ENCODE results near the gene SIX5. TPM values are rescaled to one million over a fixed set of nuclear protein-coding genes. Genes with fewer than 3 reads are reported as not detected.

The SIX5 gene
- total RNA-seq, 1 donor from 2014 or later = 23.5 TPM

GRCh38 chr19:45784096-45784495, 15.0 kb upstream of the SIX5 start:
- H3K36me3 Mint-ChIP-seq (ENCODE audit: low read depth, unreplicated experiment) = peaks cover 16% of the 10 kb centered on the region
- H4K20me1 ChIP-seq (ENCODE audit: insufficient read depth, low read length) = peaks cover 78% of the 10 kb centered on the region
- no peak overlapping the region for H2AFZ ChIP-seq (ENCODE audit: low read depth, low read length)
- FAIRE-seq (no peak), DNase-seq (ENCODE audit: low read depth) (no peak)
- TF ChIP-seq EZH2 (IDR thresholded peaks at IDR 0.05; ENCODE audit: insufficient read depth, low read length) (no peak), CTCF (IDR thresholded peaks at IDR 0.05; ENCODE audit: insufficient read depth, low read depth, low read length) (no peak)
- H3K4me1 Mint-ChIP-seq (ENCODE audit: low read depth, unreplicated experiment) = peaks cover 21% of the 10 kb centered on the region
- no peaks in the 10 kb centered on the region for H3K27me3 ChIP-seq (ENCODE audit: insufficient read depth, low read length)
- peak overlapping the region; percentile 89 for H3K27ac Mint-ChIP-seq (ENCODE audit: unreplicated experiment)
- H3K9me3 ChIP-seq (ENCODE audit: insufficient read depth, low read depth, low read length) = no peaks in the 10 kb centered on the region
- H3K9me3 Mint-ChIP-seq (ENCODE audit: unreplicated experiment) = no peaks in the 10 kb centered on the region
- H3K27ac ChIP-seq (ENCODE audit: low read depth, low read length) = no peak overlapping the region
- peaks cover 21% of the 10 kb centered on the region for H3K4me1 ChIP-seq (ENCODE audit: insufficient read depth, low read length)
- no peaks in the 10 kb centered on the region for H3K27me3 Mint-ChIP-seq (ENCODE audit: low read depth, unreplicated experiment)
- H3K4me3 ChIP-seq (ENCODE audit: insufficient read depth, low read depth, low read length) = no peak overlapping the region
- peaks cover 18% of the 10 kb centered on the region for H3K36me3 ChIP-seq (ENCODE audit: insufficient read depth, low read length)
- H3K4me2 ChIP-seq (ENCODE audit: low read length) = peak overlapping the region; percentile 70
- no peak overlapping the region for H3K9ac ChIP-seq (ENCODE audit: low read length)
- H3K79me2 ChIP-seq (ENCODE audit: insufficient read depth, low read length) = peaks cover 44% of the 10 kb centered on the region
- no peak overlapping the region for H3K4me3 Mint-ChIP-seq (ENCODE audit: unreplicated experiment)

- H3K4me1 ChIP-seq (ENCODE audit: insufficient read depth, low read length) = peaks cover 21% of the 10 kb centered on the region
- H3K9me3 Mint-ChIP-seq (ENCODE audit: unreplicated experiment) = no peaks in the 10 kb centered on the region
- H3K4me2 ChIP-seq (ENCODE audit: low read length) = peak overlapping the region; percentile 70
- H3K27ac ChIP-seq (ENCODE audit: low read depth, low read length) = peak overlapping the region; percentile 67
- H3K27ac Mint-ChIP-seq (ENCODE audit: unreplicated experiment) = peak overlapping the region; percentile 89
- no peak overlapping the region for H2AFZ ChIP-seq (ENCODE audit: low read depth, low read length)
- H3K4me1 Mint-ChIP-seq (ENCODE audit: low read depth, unreplicated experiment) = peaks cover 24% of the 10 kb centered on the region
- H3K4me3 ChIP-seq (ENCODE audit: insufficient read depth, low read depth, low read length) = no peak overlapping the region
- TF ChIP-seq EZH2 (IDR thresholded peaks at IDR 0.05; ENCODE audit: insufficient read depth, low read length) (no peak), CTCF (IDR thresholded peaks at IDR 0.05; ENCODE audit: insufficient read depth, low read depth, low read length) (no peak)
- peaks cover 19% of the 10 kb centered on the region for H3K36me3 Mint-ChIP-seq (ENCODE audit: low read depth, unreplicated experiment)
- no peaks in the 10 kb centered on the region for H3K9me3 ChIP-seq (ENCODE audit: insufficient read depth, low read depth, low read length)
- H3K9ac ChIP-seq (ENCODE audit: low read length) = peak overlapping the region; percentile 71
- H3K4me3 Mint-ChIP-seq (ENCODE audit: unreplicated experiment) = peak overlapping the region; percentile 23
- H4K20me1 ChIP-seq (ENCODE audit: insufficient read depth, low read length) = peaks cover 76% of the 10 kb centered on the region
- peaks cover 11% of the 10 kb centered on the region for H3K36me3 ChIP-seq (ENCODE audit: insufficient read depth, low read length)
- peaks cover 34% of the 10 kb centered on the region for H3K79me2 ChIP-seq (ENCODE audit: insufficient read depth, low read length)
- FAIRE-seq (no peak), DNase-seq (ENCODE audit: low read depth) (peak; percentile 52)
- no peaks in the 10 kb centered on the region for H3K27me3 ChIP-seq (ENCODE audit: insufficient read depth, low read length)
- no peaks in the 10 kb centered on the region for H3K27me3 Mint-ChIP-seq (ENCODE audit: low read depth, unreplicated experiment)
Measured at GRCh38 chr19:45782820-45783785, 14.1 kb upstream of the SIX5 start.
